Natural killer cell (primary cell): Measurements from ENCODE around the gene CAP2. TPM values are rescaled to one million over a fixed set of nuclear protein-coding genes. Genes with fewer than 3 reads are reported as not detected.
A peak's percentile ranks its signal among the peaks of the same experiment; 100 is the strongest.

ENCODE experiments used
- ATAC-seq, 3 donors: fragments of 150-1000 bp in 2 of 3; fragments of 200-7000 bp in 1 of 3; cut with Tn5 transposase; 1 replicate in 1 of 3; 2 replicates in 2 of 3; pipeline ENCODE4 v1.10.0; 2021; ENCODE audit warnings: mild to moderate bottlenecking in 2 of 3, moderate library complexity in 2 of 3
- DNase-seq, 2 donors: peaks; one replicate each; pipeline versions ENCODE4 v3.0.0 to v3.0.0-alpha.2; 2013 to 2021; ENCODE audit warnings: mixed read lengths in 1 of 2
- H3K27ac ChIP-seq: one replicate; pipeline ENCODE4 v1.5.1; 2013; ENCODE audit warnings: mild to moderate bottlenecking, low read length
- H3K27me3 ChIP-seq: one replicate; pipeline ENCODE4 v1.6.1; 2013; ENCODE audit warnings: low read length; ENCODE audit not compliant: control insufficient read depth, insufficient read depth
- H3K36me3 ChIP-seq: one replicate; pipeline ENCODE4 v1.6.1; 2013; ENCODE audit warnings: low read length; ENCODE audit not compliant: control insufficient read depth, insufficient read depth
- H3K4me1 ChIP-seq: one replicate; pipeline ENCODE4 v1.6.1; 2013; ENCODE audit warnings: low read length; ENCODE audit not compliant: control insufficient read depth, insufficient read depth
- H3K4me3 ChIP-seq: one replicate; pipeline ENCODE4 v1.5.1; 2013; ENCODE audit warnings: low read length
- H3K9me3 ChIP-seq: one replicate; pipeline ENCODE4 v1.6.1; 2013; ENCODE audit warnings: low read length; ENCODE audit not compliant: control insufficient read depth, insufficient read depth
- H3K27ac Mint-ChIP-seq, 2 donors: one replicate each; pipeline ENCODE4 v1.8.0; 2022; ENCODE audit warnings: mild to moderate bottlenecking in 2 of 2, mixed read lengths in 2 of 2, moderate library complexity in 1 of 2
- H3K27me3 Mint-ChIP-seq, 2 donors: one replicate each; pipeline ENCODE4 v1.8.0; 2022; ENCODE audit warnings: low read depth in 2 of 2, mixed read lengths in 2 of 2
- H3K36me3 Mint-ChIP-seq: one replicate; pipeline ENCODE4 v1.8.0; 2022; ENCODE audit warnings: mixed read lengths
- H3K4me1 Mint-ChIP-seq, 2 donors: one replicate each; pipeline ENCODE4 v1.8.0; 2022; ENCODE audit warnings: mixed read lengths in 2 of 2
- H3K4me3 Mint-ChIP-seq: one replicate; pipeline ENCODE4 v1.8.0; 2022; ENCODE audit warnings: mild to moderate bottlenecking, moderate library complexity, mixed read lengths
- H3K9me3 Mint-ChIP-seq, 2 donors: one replicate each; pipeline ENCODE4 v1.8.0; 2022; ENCODE audit warnings: mixed read lengths in 2 of 2
- CTCF ChIP-seq: fragments of 200-600 bp; IDR thresholded peaks from one replicate; pipeline ENCODE4 v1.8.0; 2022; ENCODE audit warnings: antibody characterized with exemption
- WGBS: methylation state at CpG from one replicate; pipeline ENCODE4 v1.1.7; 2013; ENCODE audit warnings: missing lambda C conversion rate; ENCODE audit not compliant: insufficient coverage; 5-methylcytosine and 5-hydroxymethylcytosine counted together
- intact Hi-C: fragments of 100-400 bp; cut with micrococcal nuclease; formaldehyde crosslinking; loops from one replicate; pipeline ENCODE4 v1.14.2; 2022
- total RNA-seq, 4 donors: library from RNA; stranded (reverse); fragments of 120-200 nt in 1 of 4; gene quantifications; one replicate each; pipeline versions ENCODE4 v1.2.3 to v1.2.4, GENCODE V29; 2013 to 2022

CAP2 gene
- total RNA-seq, 3 donors from 2014 or later (not counting 1 experiment from before 2014, with no cell fraction given): not detected

- intact Hi-C loops: loop anchor here (5.0 to 10.0 kb wide), 2 partner anchors 59 to 522 kb away; partner anchors contain the start of gene NHLRC1
Measured at GRCh38 chr6:17602888-17603287, 209.5 kb downstream of the CAP2 start.

DNA sequence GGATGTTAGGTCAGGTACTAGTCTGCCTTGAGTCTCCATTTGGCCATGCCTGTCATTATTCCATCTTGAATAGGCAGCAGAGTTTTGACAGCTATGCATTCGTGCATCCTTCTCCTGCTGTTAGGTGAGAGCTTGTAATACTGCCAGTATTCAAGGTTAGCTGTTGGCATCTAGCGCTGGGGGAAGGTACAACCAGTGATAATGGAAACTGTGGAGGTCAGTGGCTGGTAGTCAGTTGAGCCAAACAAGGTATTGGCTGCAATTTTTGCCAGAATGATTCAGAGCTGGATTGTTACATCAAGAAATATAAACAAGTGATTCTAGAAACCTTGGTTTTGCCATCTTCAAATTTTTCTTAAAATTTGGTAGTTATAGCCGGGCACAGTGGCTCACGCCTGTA, 213.2 kb downstream of the CAP2 start:
- H3K9me3 ChIP-seq: no peaks in the 10 kb centered on the region
- 99% methylated on average over 4 of the region's 4 CpGs for WGBS
- DNase-seq (no peak), ATAC-seq (no peak)
- H3K36me3 ChIP-seq: peaks cover 63% of the 10 kb centered on the region
- H3K27me3 ChIP-seq: no peaks in the 10 kb centered on the region
- peak overlapping the region in 1 of 2 donors; percentile 46 for H3K27ac Mint-ChIP-seq
- H3K4me1 ChIP-seq: peaks cover 11% of the 10 kb centered on the region
- H3K9me3 Mint-ChIP-seq: no peaks in the 10 kb centered on the region
- intact Hi-C loops: loop anchor here (10.0 kb wide), 1 partner anchor 518 kb away; the partner anchor contains the start of gene NHLRC1
- peaks cover 19% of the 10 kb centered on the region for H3K36me3 Mint-ChIP-seq
- H3K27me3 Mint-ChIP-seq: no peaks in the 10 kb centered on the region
- no peak overlapping the region for H3K4me3 ChIP-seq
- H3K27ac ChIP-seq: no peak overlapping the region
- H3K4me1 Mint-ChIP-seq: peaks cover 32 to 49% of the 10 kb centered on the region in 2 donors
- no peak for TF ChIP-seq CTCF
- no peak overlapping the region for H3K4me3 Mint-ChIP-seq

More at GRCh38 chr6:17602888-17603287, 209.5 kb downstream of the CAP2 start:
- no peaks in the 10 kb centered on the region for H3K9me3 Mint-ChIP-seq
- peak overlapping the region; percentile 97 for H3K4me3 Mint-ChIP-seq
- H3K27ac Mint-ChIP-seq: peak overlapping the region; percentile 96 to 98
- no peak overlapping the region for H3K4me3 ChIP-seq
- H3K27ac ChIP-seq: no peak overlapping the region
- no peak for TF ChIP-seq CTCF
- 0% methylated on average over 1 of the region's 1 CpG for WGBS
- no peaks in the 10 kb centered on the region for H3K9me3 ChIP-seq
- no peak for ATAC-seq
- H3K36me3 Mint-ChIP-seq: peaks cover 18% of the 10 kb centered on the region
- peaks cover 34% of the 10 kb centered on the region for H3K36me3 ChIP-seq
- no peaks in the 10 kb centered on the region for H3K27me3 ChIP-seq
- peaks cover 49 to 55% of the 10 kb centered on the region in 2 donors for H3K4me1 Mint-ChIP-seq
- H3K27me3 Mint-ChIP-seq: no peaks in the 10 kb centered on the region
- peaks cover 16% of the 10 kb centered on the region for H3K4me1 ChIP-seq
- DNase-seq: no peak

Other genes starting within 250 kb of the CAP2 start
- gene RBM24, start 112.2 kb upstream of the CAP2 start, total RNA-seq: not detected
- 10 to 100 TPM; 32.1 to 45.4 (median 35.5) TPM for gene FAM8A1, start 206.7 kb downstream of the CAP2 start, total RNA-seq